GM12872 (cell line): Measurements from ENCODE around the gene KCNQ1.

Experiments used
- TF ChIP-seq, protein P1 (sequence below): IDR thresholded peaks from 3 replicates; pipeline ENCODE4 v1.5.1; 2011; ENCODE audit warnings: low read depth, mild to moderate bottlenecking, low read length, moderate library complexity; ENCODE audit not compliant: insufficient read depth

Gene KCNQ1

DNA sequence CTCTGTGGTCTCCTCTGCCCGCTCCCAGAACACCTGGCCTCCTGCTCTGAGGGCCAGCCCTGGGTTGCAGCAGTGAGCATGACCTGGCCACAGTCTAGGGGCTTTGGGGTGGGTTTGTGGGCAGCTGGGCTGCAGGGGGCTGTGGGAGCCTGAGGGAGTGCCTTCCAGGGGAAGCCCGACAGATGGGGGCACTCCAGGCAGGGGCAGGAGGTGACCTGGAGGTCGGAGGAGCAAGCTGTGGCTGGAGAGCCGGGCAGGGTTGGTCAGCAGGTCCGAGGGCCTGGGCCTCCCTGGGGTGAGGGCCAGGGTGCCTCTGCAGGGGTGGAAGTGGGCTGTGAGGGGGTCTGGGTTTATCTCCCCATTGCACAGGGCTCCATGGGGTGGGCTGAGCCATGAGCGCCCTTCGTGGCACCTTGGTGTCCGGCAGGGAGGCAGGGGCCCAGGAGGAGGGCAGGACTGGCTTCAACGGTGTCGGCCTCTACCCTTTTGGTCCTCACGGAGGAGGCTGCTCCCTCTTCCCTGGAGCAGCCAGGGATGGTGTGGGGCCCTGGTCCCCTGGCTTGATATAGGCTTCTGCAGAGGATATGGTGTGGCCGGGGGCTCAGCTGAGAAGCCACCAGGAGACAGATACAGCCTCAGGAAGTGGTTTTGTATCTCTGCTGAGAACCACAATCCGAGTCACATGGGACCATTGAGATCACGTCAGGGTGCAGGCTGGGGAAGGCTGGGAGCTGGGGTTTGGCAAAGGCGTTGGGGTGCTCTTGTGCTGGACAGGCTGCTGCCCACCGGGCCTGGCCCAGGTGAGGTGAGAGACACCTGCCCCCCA lies 22.3 kb downstream of the KCNQ1 start:
- TF ChIP-seq, protein P1, sequence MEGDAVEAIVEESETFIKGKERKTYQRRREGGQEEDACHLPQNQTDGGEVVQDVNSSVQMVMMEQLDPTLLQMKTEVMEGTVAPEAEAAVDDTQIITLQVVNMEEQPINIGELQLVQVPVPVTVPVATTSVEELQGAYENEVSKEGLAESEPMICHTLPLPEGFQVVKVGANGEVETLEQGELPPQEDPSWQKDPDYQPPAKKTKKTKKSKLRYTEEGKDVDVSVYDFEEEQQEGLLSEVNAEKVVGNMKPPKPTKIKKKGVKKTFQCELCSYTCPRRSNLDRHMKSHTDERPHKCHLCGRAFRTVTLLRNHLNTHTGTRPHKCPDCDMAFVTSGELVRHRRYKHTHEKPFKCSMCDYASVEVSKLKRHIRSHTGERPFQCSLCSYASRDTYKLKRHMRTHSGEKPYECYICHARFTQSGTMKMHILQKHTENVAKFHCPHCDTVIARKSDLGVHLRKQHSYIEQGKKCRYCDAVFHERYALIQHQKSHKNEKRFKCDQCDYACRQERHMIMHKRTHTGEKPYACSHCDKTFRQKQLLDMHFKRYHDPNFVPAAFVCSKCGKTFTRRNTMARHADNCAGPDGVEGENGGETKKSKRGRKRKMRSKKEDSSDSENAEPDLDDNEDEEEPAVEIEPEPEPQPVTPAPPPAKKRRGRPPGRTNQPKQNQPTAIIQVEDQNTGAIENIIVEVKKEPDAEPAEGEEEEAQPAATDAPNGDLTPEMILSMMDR: no peak

DNA sequence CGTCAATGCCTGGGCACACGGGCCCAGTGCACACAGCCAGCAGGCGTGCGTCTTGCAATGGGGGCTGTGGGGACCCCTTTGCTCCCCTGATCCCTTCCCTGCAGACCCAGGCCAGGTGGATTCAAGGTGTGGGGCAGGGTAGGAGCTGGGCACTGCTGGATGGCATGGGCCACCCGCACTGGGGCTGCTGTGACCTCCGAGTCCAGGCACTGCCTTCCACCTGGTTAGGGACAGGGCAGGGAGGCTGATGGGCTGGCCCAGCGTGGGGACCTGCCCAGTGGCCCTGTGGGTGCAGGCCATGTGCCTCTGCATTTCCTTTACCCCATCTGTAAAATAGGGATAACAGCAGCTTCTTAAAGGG lies 22.9 kb downstream of the KCNQ1 start:
- TF ChIP-seq, protein P1: no peak

DNA sequence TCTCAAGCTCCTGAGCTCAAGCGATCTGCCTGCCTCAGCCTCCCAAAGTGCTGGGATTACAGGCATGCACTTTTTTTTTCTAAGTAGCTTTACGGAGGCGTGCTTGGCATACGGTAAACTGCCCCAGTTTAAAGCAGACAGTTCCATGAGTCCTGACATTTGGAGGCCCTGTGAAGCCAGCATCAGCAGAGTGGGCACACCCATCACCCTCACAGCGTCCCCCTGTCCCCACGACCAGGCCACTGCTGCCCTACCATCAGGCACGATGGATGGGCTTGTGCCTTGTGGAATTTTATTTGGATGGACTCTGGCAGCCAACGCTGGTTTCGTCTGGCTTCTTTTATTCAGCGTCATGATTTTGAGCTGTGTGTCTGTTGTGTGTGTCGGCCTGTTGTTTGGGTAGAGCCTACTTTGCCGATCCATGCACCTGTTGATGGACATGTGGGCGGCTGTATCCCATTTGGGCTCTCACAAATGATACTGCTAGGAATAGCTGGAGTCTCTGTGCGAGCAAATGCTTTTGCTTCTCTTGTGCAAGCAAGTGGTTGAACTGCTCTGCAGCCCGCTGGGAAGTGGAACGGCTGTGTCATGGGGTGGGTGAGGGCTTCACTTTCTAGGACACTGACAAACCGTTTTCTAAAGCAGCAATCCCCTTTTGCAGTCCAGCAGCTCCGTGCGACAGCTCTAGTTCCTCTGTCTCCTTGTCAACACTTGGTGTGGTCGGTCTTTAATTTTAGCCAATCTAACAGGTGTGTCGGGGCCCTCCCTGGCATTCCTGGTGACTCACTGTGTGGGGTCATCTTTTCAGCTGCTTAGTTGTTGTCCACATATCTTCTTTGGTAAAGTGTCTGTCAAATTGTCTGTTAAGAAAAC lies 23.8 kb downstream of the KCNQ1 start:
- TF ChIP-seq, protein P1: no peak

DNA sequence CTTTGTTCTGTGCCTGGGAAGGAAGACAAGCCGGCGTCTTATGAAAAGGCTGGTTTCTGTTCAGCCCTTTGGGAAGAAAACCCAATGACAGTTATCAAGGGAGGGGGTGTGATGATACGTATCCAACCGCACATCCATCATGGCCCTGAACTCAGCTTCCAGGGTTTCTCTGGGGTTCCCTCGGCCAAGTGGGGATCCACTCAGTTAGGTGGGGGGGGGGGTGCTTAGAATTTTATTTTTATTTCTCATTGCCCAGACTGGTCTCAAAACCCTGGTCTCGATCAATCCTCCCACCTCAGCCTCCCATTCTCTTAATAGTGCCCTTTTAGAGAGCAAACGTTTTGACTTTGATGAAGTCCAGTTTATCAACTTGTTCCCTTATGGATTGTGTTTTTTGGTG lies 25.7 kb downstream of the KCNQ1 start:
- TF ChIP-seq, protein P1: no peak

DNA sequence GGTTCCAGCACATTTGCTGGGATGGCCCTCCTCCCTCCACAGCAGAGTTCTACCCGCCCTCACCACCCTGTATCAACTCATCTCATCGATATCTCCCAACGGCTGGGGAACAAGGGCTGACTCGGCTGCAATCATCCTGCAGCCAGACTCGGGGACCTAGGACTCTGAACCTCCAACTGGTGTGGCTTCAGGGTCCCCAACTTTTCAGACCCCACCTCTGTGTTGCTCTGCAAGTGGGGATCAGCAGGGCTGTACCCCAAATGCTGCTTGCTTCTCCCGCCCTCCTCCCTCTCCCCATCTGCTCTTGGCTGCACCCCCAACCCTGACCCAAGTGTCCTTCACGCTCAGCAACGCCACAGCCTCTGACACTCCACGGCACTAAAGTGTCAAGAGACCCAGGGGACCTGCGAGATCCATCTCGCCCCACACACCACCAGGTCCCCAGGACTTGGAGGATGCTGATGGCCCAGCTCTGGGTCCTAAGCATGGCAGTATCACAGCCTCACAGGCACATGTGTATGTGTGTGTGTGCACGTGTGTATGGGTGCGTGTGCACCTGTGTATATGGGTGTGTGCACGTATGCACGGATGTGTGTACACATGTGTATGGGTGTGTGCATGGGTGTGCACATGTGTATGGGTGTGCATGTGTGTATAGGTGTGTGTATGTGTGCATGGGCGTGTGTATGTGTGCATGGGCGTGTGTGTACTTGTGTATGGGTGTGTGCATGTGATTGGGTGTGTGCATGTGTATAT lies 26.4 kb downstream of the KCNQ1 start:
- TF ChIP-seq, protein P1: no peak

DNA sequence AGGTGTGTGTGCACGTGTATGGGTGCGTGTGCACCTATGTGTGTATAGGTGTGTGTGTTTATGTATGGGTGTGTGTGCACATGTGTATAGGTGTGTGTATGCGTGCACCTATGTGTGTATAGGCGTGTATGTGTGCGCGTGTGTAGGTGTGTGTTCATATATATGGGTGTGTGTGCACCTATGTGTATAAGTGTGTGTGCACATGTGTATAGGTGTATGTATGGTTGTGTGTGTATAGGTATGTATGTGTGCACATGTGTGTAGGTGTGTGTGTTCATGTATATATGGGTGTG lies 26.9 kb downstream of the KCNQ1 start:
- TF ChIP-seq, protein P1: no peak
